Muscle of leg (tissue), 16 donors: Measurements from ENCODE around the gene SRGAP3. TPM values are rescaled to one million over a fixed set of nuclear protein-coding genes. Genes with fewer than 3 reads are reported as not detected.
"Not testable (repeated sequence)": the region's sequence is repeated elsewhere in the genome, so short reads cannot be mapped to it uniquely, and the experiment has no call there.

Experiments used
- DNase-seq: peaks from one replicate; pipeline ENCODE4 v3.0.0; 2013
- H3K27ac ChIP-seq: one replicate; pipeline ENCODE4 v1.5.1; 2013; ENCODE audit warnings: mild to moderate bottlenecking, low read length, control low read depth
- H3K27me3 ChIP-seq: one replicate; pipeline ENCODE4 v1.6.1; 2013; ENCODE audit warnings: low read length; ENCODE audit not compliant: control insufficient read depth, insufficient read depth
- H3K36me3 ChIP-seq: one replicate; pipeline ENCODE4 v1.6.1; 2013; ENCODE audit warnings: low read length; ENCODE audit not compliant: control insufficient read depth, insufficient read depth
- H3K4me1 ChIP-seq: one replicate; pipeline ENCODE4 v1.6.1; 2013; ENCODE audit warnings: low read length; ENCODE audit not compliant: control insufficient read depth, insufficient read depth
- H3K4me3 ChIP-seq: one replicate; pipeline ENCODE4 v1.5.1; 2013; ENCODE audit warnings: low read length, control low read depth
- H3K9me3 ChIP-seq: replicated peaks from 2 replicates; pipeline ENCODE4 v1.6.1; 2013; ENCODE audit warnings: low read depth, low read length; ENCODE audit not compliant: control insufficient read depth
- WGBS: methylation state at CpG from one replicate; pipeline ENCODE4 v1.1.5; 2013; ENCODE audit warnings: missing lambda C conversion rate; ENCODE audit not compliant: insufficient coverage; 5-methylcytosine and 5-hydroxymethylcytosine counted together
- long read RNA-seq, 11 donors: transcript quantifications; one replicate each; lab custom pipeline, GENCODE V29; 2026
- polyA plus RNA-seq, 8 donors: library from polyadenylated mRNA; unstranded; fragments of 120-200 nt; gene quantifications; one replicate each; pipeline versions ENCODE4 v1.2.1 to v1.2.3, GENCODE V29; 2013; ENCODE audit warnings: inconsistent platforms in 1 of 8, low replicate concordance in 1 of 8; ENCODE audit not compliant: insufficient read length in 8 of 8, insufficient read depth in 1 of 8
- total RNA-seq: library from RNA; stranded (reverse); fragments of 120-200 nt; gene quantifications from one replicate; pipeline ENCODE4 v1.2.4, GENCODE V29; 2013

SRGAP3 gene
- total RNA-seq (20.2 TPM), polyA plus RNA-seq (10 to 100 TPM; 16.2 to 25.7 (median 20.3) TPM)
- long read RNA-seq, donor 1, full-length matches to known transcripts = 2 of 2 reads
- long read RNA-seq, donor 1, partial matches to known transcripts = 0 of 2 reads
- long read RNA-seq, donor 1, other reads (novel, unspliced or antisense) = 0 of 2 reads
- long read RNA-seq, donor 2 = 0 reads
- long read RNA-seq, donor 3 = 0 reads
- long read RNA-seq, donor 4, partial matches to known transcripts = 0 of 1 reads
- long read RNA-seq, donor 4, other reads (novel, unspliced or antisense) = 0 of 1 reads
- long read RNA-seq, donor 5, partial matches to known transcripts = 0 of 2 reads
- long read RNA-seq, donor 5, other reads (novel, unspliced or antisense) = 0 of 2 reads
- long read RNA-seq, donor 6 = 0 reads
- long read RNA-seq, donor 7 = 0 reads
- long read RNA-seq, donor 8 = 0 reads
- long read RNA-seq, donor 9 = 0 reads
- long read RNA-seq, donor 10, partial matches to known transcripts = 0 of 1 reads
- long read RNA-seq, donor 10, other reads (novel, unspliced or antisense) = 0 of 1 reads
- long read RNA-seq, donor 11, partial matches to known transcripts = 0 of 1 reads
- long read RNA-seq, donor 11, other reads (novel, unspliced or antisense) = 0 of 1 reads

DNA sequence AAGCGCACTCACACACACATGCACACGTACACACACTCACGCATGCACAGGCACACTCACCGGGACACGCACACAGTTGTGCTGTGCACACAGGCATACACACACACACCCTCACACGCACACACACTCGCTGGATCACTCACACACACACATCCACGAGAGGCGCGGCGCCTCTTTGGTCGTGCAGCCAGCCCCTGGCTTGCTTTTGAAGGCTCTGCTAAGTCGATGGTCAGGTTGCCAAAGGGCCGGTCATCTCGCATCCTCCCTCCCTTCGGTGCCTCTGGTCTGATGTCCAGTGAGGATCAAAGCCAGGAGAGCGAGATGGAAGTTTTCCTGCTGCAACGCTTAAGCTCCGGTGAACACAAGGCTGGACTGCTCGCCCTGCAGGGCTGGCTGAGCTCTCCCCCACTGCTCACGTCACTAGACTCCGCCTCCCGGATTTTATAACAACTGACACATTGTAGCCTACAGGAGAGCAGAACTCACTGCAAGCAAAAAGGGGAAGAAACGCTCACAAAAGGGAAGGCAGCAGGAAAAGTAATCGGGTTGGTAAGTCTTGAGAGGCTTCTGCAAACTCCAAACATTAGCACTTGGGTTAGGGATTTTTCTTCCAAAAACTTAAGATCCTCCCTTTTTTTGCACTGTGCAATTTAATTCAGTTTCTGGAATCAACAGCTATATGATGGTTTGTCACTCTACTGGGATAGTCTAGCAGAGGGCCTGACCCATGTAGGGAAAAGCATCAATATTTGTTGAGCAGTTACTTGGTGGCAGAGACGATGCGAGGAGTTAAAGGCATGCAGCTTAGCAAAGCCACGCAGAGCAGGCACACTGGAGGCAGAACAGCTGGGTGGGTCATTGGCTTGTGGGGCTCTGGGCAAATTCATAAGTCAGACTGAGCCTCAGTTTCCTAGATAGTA is at the start of gene SRGAP3:
TSS of gene SRGAP3 (minus strand) at position 374 of the 920 bp plus-strand sequence. CDS start 695 bp downstream, outside the sequence.
- DNase-seq = peak; percentile 99
- WGBS = 1% methylated on average over 23 of the region's 28 CpGs
- Histone ChIP-seq H3K4me1 (peaks cover 25% of the 10 kb centered on the region), H3K36me3 (no peaks in the 10 kb centered on the region), H3K4me3 (peak within 1 kb of the TSS; percentile 62), H3K27me3 (peaks cover 2% of the 10 kb centered on the region), H3K27ac (peak within 1 kb of the TSS; percentile 85), H3K9me3 (no peaks in the 10 kb centered on the region)

DNA sequence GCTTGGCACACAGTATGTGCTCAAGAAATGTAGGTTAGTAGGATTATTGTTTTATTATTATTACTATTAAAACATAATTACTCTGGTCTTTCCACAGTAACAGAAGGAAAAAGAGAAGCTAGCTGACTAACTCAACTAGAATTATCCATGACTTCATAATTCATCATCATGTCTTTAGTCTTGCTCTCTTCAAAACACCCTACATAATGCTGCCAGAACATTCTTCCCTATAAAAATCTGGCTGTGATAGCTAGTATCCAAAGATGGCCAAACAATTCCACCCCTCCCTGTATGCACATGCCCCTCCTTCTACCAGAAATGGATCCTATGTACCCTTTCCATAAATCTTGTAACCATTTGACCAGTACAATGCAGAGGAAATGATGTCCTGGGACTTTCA is 48.8 kb upstream of the SRGAP3 start:
- Histone ChIP-seq H3K4me1 (peaks cover 5% of the 10 kb centered on the region), H3K4me3 (no peak overlapping the region), H3K9me3 (no peaks in the 10 kb centered on the region), H3K27ac (no peak overlapping the region), H3K27me3 (peaks cover 8% of the 10 kb centered on the region), H3K36me3 (no peaks in the 10 kb centered on the region)
- DNase-seq = no peak

GRCh38 chr3:9296241-9296640 is 46.8 kb upstream of the SRGAP3 start:
- no peak overlapping the region for H3K4me3 ChIP-seq
- no CpG with 5 or more reads among the region's 1 CpG for WGBS
- H3K4me1 ChIP-seq = peaks cover 2% of the 10 kb centered on the region
- H3K27me3 ChIP-seq = no peaks in the 10 kb centered on the region
- DNase-seq = no peak
- H3K36me3 ChIP-seq = no peaks in the 10 kb centered on the region
- no peaks in the 10 kb centered on the region for H3K9me3 ChIP-seq
- no peak overlapping the region for H3K27ac ChIP-seq

DNA sequence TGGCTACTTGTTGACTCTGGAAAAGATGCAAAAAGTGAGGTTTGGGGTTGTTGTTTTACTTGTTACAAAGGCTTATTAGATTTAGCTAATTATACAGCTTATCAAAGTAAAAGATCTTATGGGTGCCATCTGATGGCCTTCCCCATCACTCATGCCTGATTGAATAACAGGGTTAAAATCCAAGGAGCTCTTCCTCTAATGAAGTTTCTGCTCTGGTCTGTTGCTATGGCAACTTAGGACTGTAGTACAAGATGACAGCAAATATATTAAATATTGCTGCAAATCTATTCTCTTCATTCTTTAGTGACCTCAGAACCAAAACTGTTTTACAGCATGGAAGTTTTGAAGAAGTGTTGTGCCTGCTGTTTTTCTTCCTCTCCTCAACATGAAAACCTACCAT is 45.6 kb upstream of the SRGAP3 start:
- Histone ChIP-seq H3K27me3 (no peaks in the 10 kb centered on the region), H3K4me3 (no peak overlapping the region), H3K27ac (no peak overlapping the region), H3K9me3 (no peaks in the 10 kb centered on the region), H3K36me3 (no peaks in the 10 kb centered on the region), H3K4me1 (peaks cover 2% of the 10 kb centered on the region)
- DNase-seq = no peak

GRCh38 chr3:9293953-9294352 is 44.5 kb upstream of the SRGAP3 start:
- WGBS = no CpG with 5 or more reads among the region's 2 CpGs
- H3K9me3 ChIP-seq, H3K4me3 ChIP-seq, H3K4me1 ChIP-seq, H3K36me3 ChIP-seq, H3K27ac ChIP-seq, DNase-seq, H3K27me3 ChIP-seq: not testable (repeated sequence)

GRCh38 chr3:9293076-9293475 is 43.6 kb upstream of the SRGAP3 start:
- WGBS = no CpG with 5 or more reads among the region's 3 CpGs

DNA sequence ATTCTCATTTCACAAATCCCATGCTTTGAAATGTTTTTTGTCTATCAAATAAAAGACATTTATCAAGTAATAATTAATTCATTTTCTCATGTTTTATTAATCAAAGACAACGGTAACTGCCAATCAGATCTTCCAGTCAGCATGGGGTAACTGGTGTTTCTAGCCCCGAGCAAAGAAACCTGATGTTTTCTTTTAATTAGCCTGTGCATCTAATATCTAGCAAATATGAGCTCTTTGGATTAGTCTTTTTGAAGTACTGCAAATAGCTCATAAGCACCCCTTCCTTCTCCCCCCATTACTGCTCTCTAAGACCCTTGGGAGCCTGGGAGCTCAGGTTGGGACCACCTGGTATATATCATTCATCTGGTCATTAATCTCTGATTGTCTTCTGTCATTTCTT is 43.1 kb upstream of the SRGAP3 start:
- Histone ChIP-seq H3K4me1 (peaks cover 2% of the 10 kb centered on the region), H3K9me3 (no peaks in the 10 kb centered on the region), H3K27ac (no peak overlapping the region), H3K27me3 (no peaks in the 10 kb centered on the region), H3K36me3 (no peaks in the 10 kb centered on the region), H3K4me3 (no peak overlapping the region)
- WGBS = no CpG with 5 or more reads among the region's 2 CpGs
- no peak for DNase-seq

More at GRCh38 chr3:9293076-9293475, 43.6 kb upstream of the SRGAP3 start:
- no peaks in the 10 kb centered on the region for H3K36me3 ChIP-seq
- H3K4me3 ChIP-seq = no peak overlapping the region
- H3K27ac ChIP-seq = no peak overlapping the region
- H3K9me3 ChIP-seq = no peaks in the 10 kb centered on the region
- no peak for DNase-seq
- no peaks in the 10 kb centered on the region for H3K27me3 ChIP-seq
- peaks cover 2% of the 10 kb centered on the region for H3K4me1 ChIP-seq

DNA sequence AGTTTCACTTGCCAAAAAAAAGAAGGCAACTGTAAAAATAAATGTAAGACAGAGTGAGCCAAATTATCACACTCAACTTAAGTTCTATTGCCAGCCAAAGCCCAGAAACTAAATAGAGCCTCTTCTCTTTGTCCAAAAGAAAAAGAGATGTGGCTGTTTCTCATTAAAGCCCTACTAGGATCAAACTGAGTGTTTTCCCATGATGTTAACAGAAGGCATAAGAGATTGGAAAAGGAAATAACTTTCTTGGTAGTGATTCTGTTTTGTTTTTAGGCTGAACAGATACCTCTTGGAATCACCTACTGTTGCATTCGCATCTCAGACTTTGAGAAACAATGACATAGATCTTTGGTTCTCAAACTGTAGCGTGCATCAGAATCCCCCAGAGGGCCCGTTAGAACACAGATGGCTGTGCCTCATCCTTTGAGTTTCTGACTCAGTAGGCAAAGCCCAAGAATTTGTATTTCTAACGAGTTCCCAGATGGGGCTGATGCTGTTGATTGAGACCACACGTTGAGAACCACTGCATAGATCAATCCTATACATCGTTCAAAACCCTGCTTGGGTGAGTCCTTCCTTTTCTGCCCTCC is 42.5 kb upstream of the SRGAP3 start:
- H3K36me3 ChIP-seq = no peaks in the 10 kb centered on the region
- H3K27me3 ChIP-seq = no peaks in the 10 kb centered on the region
- WGBS = 18% methylated on average over 5 of the region's 6 CpGs
- H3K27ac ChIP-seq = no peak overlapping the region
- no peaks in the 10 kb centered on the region for H3K9me3 ChIP-seq
- peak; percentile 64 for DNase-seq
- H3K4me3 ChIP-seq = no peak overlapping the region
- H3K4me1 ChIP-seq = peaks cover 2% of the 10 kb centered on the region

- no CpG with 5 or more reads among the region's 2 CpGs for WGBS
These were observed 41.1 kb upstream of the SRGAP3 start for GRCh38 chr3:9290566-9290965.

More at GRCh38 chr3:9290566-9290965, 41.1 kb upstream of the SRGAP3 start:
- Histone ChIP-seq H3K27ac (no peak overlapping the region), H3K27me3 (no peaks in the 10 kb centered on the region), H3K4me3 (no peak overlapping the region), H3K36me3 (no peaks in the 10 kb centered on the region), H3K9me3 (no peaks in the 10 kb centered on the region), H3K4me1 (peaks cover 2% of the 10 kb centered on the region)
- no peak for DNase-seq
